Mesendoderm (in vitro differentiated cells): Measurements from ENCODE around the gene CRHR2.

Experiments used
- DNase-seq: peaks from one replicate; pipeline ENCODE4 v3.0.0; 2013
- H2AK5ac ChIP-seq: 2 replicates; pipeline ENCODE4 v1.6.1; 2013; ENCODE audit warnings: low read length, inconsistent platforms
- H2BK120ac ChIP-seq: 2 replicates; pipeline ENCODE4 v1.6.1; 2013; ENCODE audit warnings: low read depth, mild to moderate bottlenecking, low read length, moderate library complexity, mixed read lengths
- H2BK15ac ChIP-seq: replicated peaks from 2 replicates; pipeline ENCODE4 v1.6.1; 2013; ENCODE audit warnings: low read depth, mild to moderate bottlenecking, moderate library complexity
- H2BK5ac ChIP-seq: 2 replicates; pipeline ENCODE4 v1.6.1; 2013; ENCODE audit warnings: low read length, inconsistent platforms
- H3K18ac ChIP-seq: 2 replicates; pipeline ENCODE4 v1.6.1; 2013; ENCODE audit warnings: mild to moderate bottlenecking, low read length, mixed read lengths
- H3K23ac ChIP-seq: one replicate; pipeline ENCODE4 v1.6.1; 2013; ENCODE audit warnings: low read length
- H3K27ac ChIP-seq: 2 replicates; pipeline ENCODE4 v1.5.1; 2013; ENCODE audit warnings: low read depth, mild to moderate bottlenecking, inconsistent platforms, low read length, moderate library complexity
- H3K27me3 ChIP-seq: 2 replicates; pipeline ENCODE4 v1.6.1; 2013; ENCODE audit warnings: low read length, control low read depth, mild to moderate bottlenecking, inconsistent platforms; ENCODE audit not compliant: insufficient read depth, poor library complexity
- H3K36me3 ChIP-seq: 2 replicates; pipeline ENCODE4 v1.6.1; 2013; ENCODE audit warnings: low read length, inconsistent platforms; ENCODE audit not compliant: control insufficient read depth, insufficient read depth
- H3K4ac ChIP-seq: one replicate; pipeline ENCODE4 v1.6.1; 2013; ENCODE audit warnings: low read depth, mild to moderate bottlenecking, low read length, moderate library complexity
- H3K4me1 ChIP-seq: 2 replicates; pipeline ENCODE4 v1.6.1; 2013; ENCODE audit warnings: low read depth, low read length, inconsistent platforms; ENCODE audit not compliant: control insufficient read depth
- H3K4me2 ChIP-seq: 2 replicates; pipeline ENCODE4 v1.6.1; 2013; ENCODE audit warnings: low read length
- H3K4me3 ChIP-seq: 2 replicates; pipeline ENCODE4 v1.5.1; 2013; ENCODE audit warnings: mild to moderate bottlenecking, low read length
- H3K56ac ChIP-seq: one replicate; pipeline ENCODE4 v1.6.1; 2013; ENCODE audit warnings: low read length
- H3K79me1 ChIP-seq: 2 replicates; pipeline ENCODE4 v1.6.1; 2013; ENCODE audit warnings: low read length, inconsistent platforms
- H3K79me2 ChIP-seq: 2 replicates; pipeline ENCODE4 v1.6.1; 2013; ENCODE audit warnings: mild to moderate bottlenecking, low read length; ENCODE audit not compliant: control insufficient read depth, insufficient read depth
- H3K9ac ChIP-seq: 2 replicates; pipeline ENCODE4 v1.6.1; 2013; ENCODE audit warnings: low read length, inconsistent platforms
- H4K5ac ChIP-seq: one replicate; pipeline ENCODE4 v1.6.1; 2013; ENCODE audit warnings: low read length
- H4K8ac ChIP-seq: one replicate; pipeline ENCODE4 v1.6.1; 2013; ENCODE audit warnings: low read depth, mild to moderate bottlenecking, control low read depth, low read length, moderate library complexity
- WGBS: extraction: QIAGEN DNeasy Blood & Tissue Kit; methylation state at CpG from one replicate; pipeline ENCODE4 v1.1.7; 2013; ENCODE audit warnings: low lambda C conversion rate, missing lambda C conversion rate; ENCODE audit not compliant: insufficient coverage; ENCODE audit errors: extremely low coverage; 5-methylcytosine and 5-hydroxymethylcytosine counted together

The CRHR2 gene

GRCh38 chr7:30604901-30605300 is 77.4 kb downstream of the CRHR2 start:
- DNase-seq: no peak
- H3K79me1 ChIP-seq: peaks cover 7% of the 10 kb centered on the region
- H3K4me2 ChIP-seq: no peak overlapping the region
- no peak overlapping the region for H3K9ac ChIP-seq
- no peaks in the 10 kb centered on the region for H3K27me3 ChIP-seq
- H2BK120ac ChIP-seq: no peak overlapping the region
- no peak overlapping the region for H3K4ac ChIP-seq
- H3K56ac ChIP-seq: no peak overlapping the region
- H3K27ac ChIP-seq: no peak overlapping the region
- WGBS: no CpG with 5 or more reads among the region's 3 CpGs
- H3K36me3 ChIP-seq: peaks cover 12% of the 10 kb centered on the region
- H3K79me2 ChIP-seq: peaks cover 12% of the 10 kb centered on the region
- no peak overlapping the region for H4K8ac ChIP-seq
- no peak overlapping the region for H3K4me3 ChIP-seq
- H2BK5ac ChIP-seq: no peak overlapping the region
- H2AK5ac ChIP-seq: no peak overlapping the region
- no peak overlapping the region for H3K23ac ChIP-seq
- H3K4me1 ChIP-seq: no peaks in the 10 kb centered on the region
- H2BK15ac ChIP-seq: no peak overlapping the region
- H4K5ac ChIP-seq: no peak overlapping the region
- H3K18ac ChIP-seq: no peak overlapping the region
